Astrocyte of the spinal cord (primary cell): ENCODE results near the gene ZNF804B.
A peak's percentile ranks its signal among the peaks of the same experiment; 100 is the strongest.
"Not testable (repeated sequence)": the region's sequence is repeated elsewhere in the genome, so short reads cannot be mapped to it uniquely, and the experiment has no call there.

ENCODE experiments used
- DNase-seq: peaks from one replicate; pipeline ENCODE4 v3.0.0; 2011; ENCODE audit warnings: low read depth, low spot score
- H3K4me3 ChIP-seq: 2 replicates; pipeline ENCODE4 v1.5.1; 2011; ENCODE audit warnings: low read depth, mild to moderate bottlenecking, low read length, moderate library complexity
- CTCF ChIP-seq: IDR thresholded peaks from 2 replicates; pipeline ENCODE4 v1.5.1; 2012; ENCODE audit warnings: low read depth, mild to moderate bottlenecking, low read length, inconsistent platforms
- in situ Hi-C: cut with HindIII; loops from 2 replicates; pipeline ENCODE4 v1.10.0; 2017; ENCODE audit warnings: low sequenced_read_pairs

Gene ZNF804B

GRCh38 chr7:89170628-89171027 is 411.1 kb downstream of the ZNF804B start:
- DNase-seq: no peak
- no peak overlapping the region for H3K4me3 ChIP-seq
- in situ Hi-C loops: no loop called here
- TF ChIP-seq CTCF: no peak

- no peak overlapping the region for H3K4me3 ChIP-seq
- in situ Hi-C loops: no loop called here
- DNase-seq: no peak
- TF ChIP-seq CTCF: no peak
These were observed 422.6 kb downstream of the ZNF804B start for GRCh38 chr7:89182116-89182515.

GRCh38 chr7:89183712-89184111 is 424.2 kb downstream of the ZNF804B start:
- in situ Hi-C loops: no loop called here
- no peak for DNase-seq
- no peak for TF ChIP-seq CTCF
- no peak overlapping the region for H3K4me3 ChIP-seq

GRCh38 chr7:89200758-89201157 is 441.3 kb downstream of the ZNF804B start:
- in situ Hi-C loops: no loop called here
- no peak for DNase-seq
- no peak for TF ChIP-seq CTCF
- H3K4me3 ChIP-seq: no peak overlapping the region

- no peak for DNase-seq
- no peak overlapping the region for H3K4me3 ChIP-seq
- in situ Hi-C loops: no loop called here
- no peak for TF ChIP-seq CTCF
These were observed 464.4 kb downstream of the ZNF804B start for GRCh38 chr7:89223900-89224395.

GRCh38 chr7:89228688-89229171 is 469.2 kb downstream of the ZNF804B start:
- H3K4me3 ChIP-seq, in situ Hi-C loops, DNase-seq: not testable (repeated sequence)

- no peak for TF ChIP-seq CTCF
- in situ Hi-C loops: no loop called here
- DNase-seq: peak; percentile 55
- H3K4me3 ChIP-seq: no peak overlapping the region
These were observed 478.7 kb downstream of the ZNF804B start for GRCh38 chr7:89238156-89238555.
